Gastrocnemius medialis (tissue), 4 donors: Measurements from ENCODE around the gene CXCL12.

ENCODE experiments used
- POLR2A ChIP-seq, 2 donors: fragments of 450-650 bp; IDR thresholded peaks; one replicate each; pipeline ENCODE4 v1.6.1; 2017; ENCODE audit warnings: antibody characterized with exemption in 2 of 2, mild to moderate bottlenecking in 2 of 2, moderate library complexity in 2 of 2
- TF ChIP-seq, protein P1 (sequence below), 5 experiments: fragments of 450-650 bp in 3 of 5; fragments of 200-600 bp in 2 of 5; sonication (generic) in 2 of 5; IDR thresholded peaks in 4 of 5; conservative IDR thresholded peaks in 1 of 5; 1 replicate in 4 of 5; 2 replicates in 1 of 5; pipeline ENCODE4 v1.5.1; 2016 to 2019; ENCODE audit warnings: antibody characterized with exemption in 5 of 5, mild to moderate bottlenecking in 3 of 5, moderate library complexity in 3 of 5

DNA sequence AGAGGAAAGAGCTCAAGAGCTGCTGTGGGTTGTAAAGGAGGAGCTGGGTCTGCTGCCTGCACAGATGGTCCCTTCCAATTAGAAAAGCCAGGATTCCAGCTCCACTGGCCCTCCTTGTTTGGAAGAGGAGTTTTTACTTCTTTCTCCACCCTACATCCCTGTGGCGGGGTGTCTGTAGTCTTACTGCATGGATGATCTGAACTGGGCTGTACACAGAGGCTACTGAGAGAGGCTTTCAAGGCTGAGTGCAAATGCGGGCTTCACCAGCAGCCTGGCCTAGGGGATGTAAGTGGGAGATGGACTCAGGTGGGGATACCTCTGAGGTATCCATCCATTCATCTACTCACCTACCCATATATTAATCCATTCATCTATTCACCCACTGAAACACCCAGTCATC, 7.1 kb upstream of the CXCL12 start:
- TF ChIP-seq POLR2A (IDR thresholded peaks at IDR 0.05), result no peak
- TF ChIP-seq, protein P1, sequence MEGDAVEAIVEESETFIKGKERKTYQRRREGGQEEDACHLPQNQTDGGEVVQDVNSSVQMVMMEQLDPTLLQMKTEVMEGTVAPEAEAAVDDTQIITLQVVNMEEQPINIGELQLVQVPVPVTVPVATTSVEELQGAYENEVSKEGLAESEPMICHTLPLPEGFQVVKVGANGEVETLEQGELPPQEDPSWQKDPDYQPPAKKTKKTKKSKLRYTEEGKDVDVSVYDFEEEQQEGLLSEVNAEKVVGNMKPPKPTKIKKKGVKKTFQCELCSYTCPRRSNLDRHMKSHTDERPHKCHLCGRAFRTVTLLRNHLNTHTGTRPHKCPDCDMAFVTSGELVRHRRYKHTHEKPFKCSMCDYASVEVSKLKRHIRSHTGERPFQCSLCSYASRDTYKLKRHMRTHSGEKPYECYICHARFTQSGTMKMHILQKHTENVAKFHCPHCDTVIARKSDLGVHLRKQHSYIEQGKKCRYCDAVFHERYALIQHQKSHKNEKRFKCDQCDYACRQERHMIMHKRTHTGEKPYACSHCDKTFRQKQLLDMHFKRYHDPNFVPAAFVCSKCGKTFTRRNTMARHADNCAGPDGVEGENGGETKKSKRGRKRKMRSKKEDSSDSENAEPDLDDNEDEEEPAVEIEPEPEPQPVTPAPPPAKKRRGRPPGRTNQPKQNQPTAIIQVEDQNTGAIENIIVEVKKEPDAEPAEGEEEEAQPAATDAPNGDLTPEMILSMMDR (IDR thresholded peaks at IDR 0.05 in 4 of 5, conservative IDR thresholded peaks at IDR 0.05 in 1 of 5), result no peak
